Esophagus muscularis mucosa (tissue), 4 donors: ENCODE data around the gene ADAMTS17. TPM values are rescaled to one million over a fixed set of nuclear protein-coding genes. Genes with fewer than 3 reads are reported as not detected.

Experiments
- DNase-seq: peaks from one replicate; pipeline ENCODE4 v3.0.0-alpha.2; 2017; ENCODE audit errors: extremely low spot score
- H3K27ac ChIP-seq, 4 donors: fragments of 200-600 bp; sonication (generic); replicated peaks in 1 of 4; 1 replicate in 3 of 4; 2 replicates in 1 of 4; pipeline ENCODE4 v1.5.1; 2016 to 2019; ENCODE audit warnings: mild to moderate bottlenecking in 1 of 4
- H3K27me3 ChIP-seq, 4 donors: fragments of 200-600 bp; sonication (generic); one replicate each; pipeline versions ENCODE4 v1.5.1 to v1.6.0; 2016 to 2019
- H3K36me3 ChIP-seq, 4 donors: fragments of 200-600 bp; sonication (generic); one replicate each; pipeline ENCODE4 v1.5.1; 2016 to 2019
- H3K4me1 ChIP-seq, 4 donors: fragments of 200-600 bp; sonication (generic); one replicate each; pipeline ENCODE4 v1.5.1; 2016 to 2019
- H3K4me3 ChIP-seq, 4 donors: fragments of 200-600 bp; sonication (generic); 1 replicate in 2 of 4; 2 replicates in 2 of 4; pipeline ENCODE4 v1.5.1; 2016 to 2019; ENCODE audit warnings: mild to moderate bottlenecking in 4 of 4, moderate library complexity in 1 of 4
- H3K9me3 ChIP-seq, 4 donors: fragments of 200-600 bp; sonication (generic); 1 replicate in 3 of 4; 2 replicates in 1 of 4; pipeline ENCODE4 v1.5.1; 2016 to 2019
- EP300 ChIP-seq: sonication (generic); formaldehyde crosslinking; IDR thresholded peaks from one replicate; pipeline ENCODE4 v1.6.1; 2017; ENCODE audit warnings: antibody characterized with exemption
- POLR2A ChIP-seq: fragments of 450-650 bp; IDR thresholded peaks from one replicate; pipeline ENCODE4 v1.6.1; 2017; ENCODE audit warnings: antibody characterized with exemption, moderate library complexity, mild to moderate bottlenecking, low read depth
- POLR2AphosphoS5 ChIP-seq, 2 donors: sonication (generic); formaldehyde crosslinking; IDR thresholded peaks; one replicate each; pipeline ENCODE4 v1.6.1; 2017; ENCODE audit warnings: antibody characterized with exemption in 2 of 2
- WGBS: methylation state at CpG from one replicate; pipeline ENCODE4 v1.1.5; 2018; 5-methylcytosine and 5-hydroxymethylcytosine counted together
- intact Hi-C: fragments of 100-400 bp; cut with DNase I; formaldehyde crosslinking; loops from one replicate; pipeline ENCODE4 v1.15.1; 2023
- total RNA-seq, 4 donors: library from RNA; depleted of rRNA; stranded (reverse); fragments of >200 nt; gene quantifications; one replicate each; pipeline versions ENCODE4 v1.1.0 to v1.2.1, GENCODE V29; 2016
- TF ChIP-seq, protein P1 (sequence below), 3 experiments: fragments of 200-600 bp in 2 of 3; fragments of 450-650 bp in 1 of 3; sonication (generic) in 2 of 3; IDR thresholded peaks; one replicate each; pipeline ENCODE4 v1.5.1; 2017 to 2019; ENCODE audit warnings: antibody characterized with exemption in 3 of 3, mild to moderate bottlenecking in 2 of 3, moderate library complexity in 1 of 3

Gene ADAMTS17
- total RNA-seq, 4 donors from 2014 or later, result 5.3 to 12.0 (median 6.6) TPM

DNA sequence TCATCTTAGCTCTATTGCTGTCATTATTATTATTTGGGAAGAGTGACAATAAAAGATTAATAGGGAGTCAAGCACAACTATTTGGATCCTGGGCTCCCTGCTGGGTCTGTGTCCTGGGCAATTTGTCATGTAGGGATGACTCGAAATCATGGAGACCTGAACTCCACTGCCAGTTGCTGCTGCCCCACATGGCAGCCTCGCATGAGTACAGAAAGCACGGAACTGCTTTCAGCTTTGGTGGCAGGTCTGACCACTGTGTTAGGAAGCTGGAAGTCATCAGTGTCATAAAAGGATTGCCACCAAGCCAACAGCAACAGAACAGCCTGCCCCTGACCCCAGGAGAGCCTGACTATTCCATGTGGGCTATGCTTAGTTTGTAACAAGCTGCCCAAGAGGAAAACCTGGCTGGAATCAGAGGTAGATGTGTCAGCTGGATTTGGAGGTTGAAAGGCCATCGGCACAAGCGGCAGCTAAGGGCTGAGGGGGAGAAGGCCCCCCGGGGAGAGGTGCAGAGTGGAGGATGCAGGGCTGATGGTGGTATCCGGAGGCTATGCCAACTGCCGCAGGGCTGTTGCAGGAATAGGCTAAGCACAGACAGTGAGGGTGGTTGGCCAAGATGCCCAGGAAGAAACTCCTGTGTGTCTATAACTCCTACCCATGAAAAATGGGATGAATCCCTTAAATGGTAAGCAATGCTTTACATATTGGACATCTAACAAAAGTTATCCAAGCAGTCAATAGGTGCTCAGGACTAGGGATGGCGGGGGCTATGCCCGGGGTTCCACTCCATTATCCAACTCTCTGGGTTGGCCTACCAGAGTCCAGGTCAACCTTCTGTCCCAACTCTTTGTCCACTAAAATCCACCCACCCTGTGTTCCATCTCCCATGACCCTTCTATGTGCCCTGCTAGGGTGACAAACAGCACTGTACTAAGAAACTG lies 291.6 kb downstream of the ADAMTS17 start:
- Histone ChIP-seq H3K4me3 (no peak overlapping the region), H3K27ac (no peak overlapping the region), H3K9me3 (no peaks in the 10 kb centered on the region), H3K4me1 (no peaks in the 10 kb centered on the region), H3K36me3 (peaks cover 0 to 4% (median 0%) of the 10 kb centered on the region in 4 donors), H3K27me3 (no peaks in the 10 kb centered on the region)
- 83% methylated on average over 10 of the region's 10 CpGs for WGBS
- DNase-seq, result peak; percentile 64
- TF ChIP-seq EP300, result no peak
- TF ChIP-seq POLR2A, result no peak
- no peak for TF ChIP-seq POLR2AphosphoS5 (IDR thresholded peaks at IDR 0.05)
- TF ChIP-seq, protein P1, sequence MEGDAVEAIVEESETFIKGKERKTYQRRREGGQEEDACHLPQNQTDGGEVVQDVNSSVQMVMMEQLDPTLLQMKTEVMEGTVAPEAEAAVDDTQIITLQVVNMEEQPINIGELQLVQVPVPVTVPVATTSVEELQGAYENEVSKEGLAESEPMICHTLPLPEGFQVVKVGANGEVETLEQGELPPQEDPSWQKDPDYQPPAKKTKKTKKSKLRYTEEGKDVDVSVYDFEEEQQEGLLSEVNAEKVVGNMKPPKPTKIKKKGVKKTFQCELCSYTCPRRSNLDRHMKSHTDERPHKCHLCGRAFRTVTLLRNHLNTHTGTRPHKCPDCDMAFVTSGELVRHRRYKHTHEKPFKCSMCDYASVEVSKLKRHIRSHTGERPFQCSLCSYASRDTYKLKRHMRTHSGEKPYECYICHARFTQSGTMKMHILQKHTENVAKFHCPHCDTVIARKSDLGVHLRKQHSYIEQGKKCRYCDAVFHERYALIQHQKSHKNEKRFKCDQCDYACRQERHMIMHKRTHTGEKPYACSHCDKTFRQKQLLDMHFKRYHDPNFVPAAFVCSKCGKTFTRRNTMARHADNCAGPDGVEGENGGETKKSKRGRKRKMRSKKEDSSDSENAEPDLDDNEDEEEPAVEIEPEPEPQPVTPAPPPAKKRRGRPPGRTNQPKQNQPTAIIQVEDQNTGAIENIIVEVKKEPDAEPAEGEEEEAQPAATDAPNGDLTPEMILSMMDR (IDR thresholded peaks at IDR 0.05), result no peak
- intact Hi-C loops, result no loop called here

DNA sequence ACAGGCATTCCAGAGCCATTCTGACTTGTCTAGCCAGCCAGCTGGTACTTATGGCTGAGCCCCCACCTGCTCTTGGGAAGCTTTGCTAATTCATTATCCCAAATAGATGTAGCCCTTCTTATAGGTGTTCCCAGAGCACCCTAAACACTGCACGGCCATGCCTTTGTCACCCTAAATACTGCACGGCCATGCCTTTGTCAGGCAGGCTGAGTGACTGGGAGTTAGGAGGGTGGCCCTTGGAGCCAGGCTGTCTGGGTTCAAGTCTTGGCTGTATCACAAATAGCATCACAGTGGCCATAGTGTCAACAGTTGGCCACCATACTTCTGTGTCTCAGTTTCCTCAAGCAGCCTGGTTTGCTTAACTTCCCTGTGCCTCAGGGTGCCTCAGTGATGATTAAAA lies 292.3 kb downstream of the ADAMTS17 start:
- Histone ChIP-seq H3K4me3 (no peak overlapping the region), H3K4me1 (no peaks in the 10 kb centered on the region), H3K27ac (no peak overlapping the region), H3K27me3 (no peaks in the 10 kb centered on the region), H3K9me3 (no peaks in the 10 kb centered on the region), H3K36me3 (peaks cover 0 to 4% (median 0%) of the 10 kb centered on the region in 4 donors)
- intact Hi-C loops, result no loop called here
- TF ChIP-seq, protein P1 (IDR thresholded peaks at IDR 0.05), result no peak
- no peak for TF ChIP-seq POLR2AphosphoS5 (IDR thresholded peaks at IDR 0.05)
- no peak for TF ChIP-seq POLR2A
- DNase-seq, result peak; percentile 62
- 83% methylated on average over 2 of the region's 2 CpGs for WGBS

DNA sequence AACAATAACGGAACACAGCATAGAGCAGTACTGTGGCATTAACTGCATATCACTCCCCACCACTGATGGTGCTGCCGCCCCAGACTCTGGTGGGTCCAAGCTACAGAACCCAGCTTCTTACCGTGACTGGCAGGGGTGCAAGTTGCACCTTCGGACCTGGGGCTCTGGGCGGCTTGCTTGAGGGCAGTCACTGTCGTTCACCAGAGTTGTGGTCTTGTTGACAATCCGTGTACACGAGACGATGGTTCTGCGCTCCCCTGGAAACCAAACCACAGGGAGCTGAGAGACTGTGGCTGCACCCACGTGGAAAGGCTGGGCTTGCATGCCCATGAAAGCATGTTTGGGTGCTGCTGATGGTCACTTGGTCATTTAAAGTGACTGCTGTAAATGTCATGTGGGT lies 293.0 kb downstream of the ADAMTS17 start:
- DNase-seq, result no peak
- TF ChIP-seq POLR2AphosphoS5 (IDR thresholded peaks at IDR 0.05) (no peak), POLR2A (no peak), EP300 (no peak)
- TF ChIP-seq, protein P1 (IDR thresholded peaks at IDR 0.05), result no peak
- H3K9me3 ChIP-seq, result no peaks in the 10 kb centered on the region
- H3K36me3 ChIP-seq, result peaks cover 0 to 4% (median 0%) of the 10 kb centered on the region in 4 donors
- H3K4me1 ChIP-seq, result peaks cover 0 to 3% (median 0%) of the 10 kb centered on the region in 4 donors
- H3K27ac ChIP-seq, result no peak overlapping the region
- H3K27me3 ChIP-seq, result no peaks in the 10 kb centered on the region
- 97% methylated on average over 11 of the region's 11 CpGs for WGBS
- H3K4me3 ChIP-seq, result no peak overlapping the region
- intact Hi-C loops, result no loop called here

DNA sequence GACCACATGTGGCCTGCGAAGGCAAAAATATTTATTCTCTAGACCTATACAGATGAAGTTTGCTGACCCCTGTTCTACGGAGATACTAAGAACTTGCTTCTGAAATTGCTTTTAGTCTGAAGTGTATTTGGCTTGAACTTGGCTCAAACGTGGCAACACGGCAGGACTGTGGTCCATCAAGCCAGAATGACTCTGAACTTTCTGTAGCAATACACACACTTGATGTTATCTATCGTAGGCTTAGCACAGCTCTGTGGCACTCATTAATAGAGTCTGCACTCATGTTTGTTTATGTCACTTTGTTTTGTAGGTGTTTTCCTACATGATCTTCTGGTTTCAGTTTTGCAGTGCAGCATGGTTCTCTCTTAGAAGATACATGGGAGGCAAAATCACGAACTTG lies 298.1 kb downstream of the ADAMTS17 start:
- TF ChIP-seq EP300 (no peak), POLR2AphosphoS5 (IDR thresholded peaks at IDR 0.05) (no peak), POLR2A (no peak)
- TF ChIP-seq, protein P1 (IDR thresholded peaks at IDR 0.05), result no peak
- Histone ChIP-seq H3K9me3 (no peaks in the 10 kb centered on the region), H3K27me3 (no peaks in the 10 kb centered on the region), H3K4me1 (peaks cover 0 to 12% (median 4%) of the 10 kb centered on the region in 4 donors), H3K36me3 (peaks cover 0 to 4% (median 0%) of the 10 kb centered on the region in 4 donors), H3K27ac (no peak overlapping the region), H3K4me3 (no peak overlapping the region)
- intact Hi-C loops, result no loop called here
- 79% methylated on average over 6 of the region's 6 CpGs for WGBS
- DNase-seq, result no peak
